SKM-1 treated with dmso at 0.1 percent for 144 hours (cell line): Measurements from ENCODE around the gene HOXD1.

Experiments used
- DNase-seq: peaks from one replicate; lab custom pipeline; 2025; ENCODE audit not compliant: unreplicated experiment; lab: John Stamatoyannopoulos, UW

HOXD1 gene

DNA sequence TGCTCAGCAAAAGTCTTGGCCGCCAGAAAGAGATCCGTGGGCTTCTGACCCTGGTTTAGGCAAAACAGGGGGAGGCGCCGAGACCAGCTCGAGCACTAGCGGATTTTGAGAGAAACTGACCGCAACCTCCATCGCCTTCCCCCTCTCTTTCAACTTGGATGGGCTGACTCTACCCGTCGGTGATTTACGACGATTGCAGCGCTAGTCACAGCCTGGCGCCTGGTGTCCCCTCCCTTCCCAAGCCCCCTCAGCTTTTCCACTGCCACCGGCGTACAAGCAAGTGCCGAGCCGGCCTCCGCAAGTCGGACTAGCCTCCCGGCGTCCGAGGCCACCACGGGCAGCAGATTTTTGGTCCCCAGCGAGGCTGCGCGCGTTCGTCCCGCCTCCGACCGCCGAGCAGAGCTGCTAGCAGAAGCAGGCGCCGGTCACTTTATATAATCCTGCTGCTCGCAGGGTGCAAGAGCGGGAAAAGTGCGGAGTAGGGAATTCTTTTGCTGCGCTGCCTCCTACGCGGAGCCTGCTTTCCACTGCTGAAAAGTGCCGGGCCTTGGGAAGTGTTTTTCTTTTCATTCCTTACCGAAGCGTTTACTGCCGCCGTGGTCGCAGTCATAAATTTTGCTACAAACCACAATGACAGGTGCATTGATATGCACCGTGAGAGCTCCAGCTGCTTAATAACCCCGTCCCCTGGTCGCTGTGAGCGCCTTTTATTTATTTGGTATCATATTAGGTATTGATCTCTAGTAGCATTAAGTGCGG lies 23.7 kb upstream of the HOXD1 start:
- DNase-seq = no peak

DNA sequence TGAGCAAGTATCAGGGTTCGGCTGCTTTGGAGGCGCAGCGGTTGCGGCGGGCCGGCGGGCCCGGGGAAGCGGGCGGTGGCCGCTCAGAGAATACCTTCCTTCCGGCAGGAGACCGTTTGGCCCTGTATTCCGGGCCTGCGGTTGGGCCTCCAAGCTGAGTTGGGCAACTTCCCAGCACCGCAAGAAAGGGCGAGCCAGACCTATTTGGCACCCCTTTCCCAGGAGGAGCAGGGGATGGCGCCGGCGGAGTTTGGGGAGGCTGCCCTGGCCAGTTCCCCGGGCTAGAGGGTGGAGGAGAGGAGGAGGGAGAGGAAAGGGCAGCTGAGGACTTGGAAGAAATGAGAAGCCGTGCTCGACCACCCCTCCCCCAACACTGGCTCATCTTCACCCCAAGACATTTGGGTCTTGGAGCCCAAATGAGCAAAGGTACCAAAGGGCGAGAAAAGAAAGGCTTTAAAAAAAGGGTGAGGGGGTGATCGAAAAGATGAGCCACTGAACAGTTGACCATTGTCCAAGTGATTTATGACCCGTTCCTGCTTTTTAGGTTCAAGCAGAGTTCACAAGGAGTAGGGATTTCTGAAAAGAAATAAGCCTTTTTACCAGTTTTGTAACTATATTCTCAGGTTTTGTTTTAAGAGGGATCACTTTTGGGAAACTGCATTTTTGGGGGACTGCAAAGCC lies 23.0 kb upstream of the HOXD1 start:
- no peak for DNase-seq

GRCh38 chr2:176166272-176166671 lies 22.2 kb upstream of the HOXD1 start:
- no peak for DNase-seq

GRCh38 chr2:176167398-176167797 lies 21.1 kb upstream of the HOXD1 start:
- no peak for DNase-seq

GRCh38 chr2:176169181-176169580 lies 19.3 kb upstream of the HOXD1 start:
- DNase-seq = no peak

DNA sequence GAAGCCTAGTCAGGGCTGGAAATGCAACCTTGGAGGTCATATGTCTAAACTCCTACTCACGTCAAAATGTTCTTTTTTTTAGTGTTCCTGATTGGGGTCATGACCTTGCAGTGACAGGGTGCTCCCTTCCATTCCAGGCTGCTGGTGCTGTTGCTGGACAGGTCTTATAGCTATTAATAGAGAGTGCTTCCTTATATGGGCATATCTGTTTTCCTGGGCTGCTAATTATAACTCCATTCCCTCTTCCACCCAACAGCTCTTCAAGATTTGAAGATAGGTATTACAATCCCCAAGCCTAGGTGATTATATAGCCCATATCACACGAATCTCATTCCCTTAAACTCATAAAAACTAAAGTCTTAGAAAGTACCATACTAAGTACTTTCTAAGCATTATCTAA lies 18.8 kb upstream of the HOXD1 start:
- DNase-seq = no peak

DNA sequence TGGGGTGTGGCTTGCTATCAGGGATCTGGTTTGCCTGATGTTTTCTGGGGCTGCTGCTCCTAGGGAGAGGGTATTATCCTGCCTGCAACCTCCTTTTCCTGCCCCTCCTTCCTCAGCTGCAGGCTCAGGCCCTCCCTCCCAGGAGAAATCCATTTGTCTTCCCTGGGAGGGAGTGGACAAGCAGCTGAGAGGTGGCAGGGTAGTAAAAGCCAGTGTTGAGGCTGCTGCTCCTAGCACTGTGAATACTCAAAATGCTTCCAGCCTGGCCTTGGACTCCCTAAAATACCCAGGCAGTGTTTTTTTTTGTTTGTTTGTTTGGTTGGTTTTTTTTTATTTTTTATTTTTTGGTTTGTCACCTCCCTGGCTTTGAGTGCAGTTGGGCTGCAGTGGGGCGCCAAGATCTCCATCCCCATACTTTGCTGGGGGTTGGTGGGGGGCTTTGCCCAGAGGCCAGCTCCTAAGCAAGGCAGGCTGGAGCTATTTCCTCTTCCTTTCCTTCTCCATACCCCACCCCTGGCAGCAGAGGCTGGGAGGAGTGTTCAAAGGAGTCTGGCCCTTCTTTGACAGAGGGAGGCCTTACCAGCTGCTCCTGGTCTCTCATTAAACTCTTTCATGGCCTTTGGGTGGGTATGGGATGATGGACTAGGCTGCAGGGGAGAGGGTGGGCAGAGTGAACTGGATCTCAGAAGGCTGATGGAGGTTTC lies 17.7 kb upstream of the HOXD1 start:
- DNase-seq = no peak

GRCh38 chr2:176171351-176172006 lies 17.0 kb upstream of the HOXD1 start:
- no peak for DNase-seq

- no peak for DNase-seq
These were observed 16.2 kb upstream of the HOXD1 start for GRCh38 chr2:176172007-176172894.

DNA sequence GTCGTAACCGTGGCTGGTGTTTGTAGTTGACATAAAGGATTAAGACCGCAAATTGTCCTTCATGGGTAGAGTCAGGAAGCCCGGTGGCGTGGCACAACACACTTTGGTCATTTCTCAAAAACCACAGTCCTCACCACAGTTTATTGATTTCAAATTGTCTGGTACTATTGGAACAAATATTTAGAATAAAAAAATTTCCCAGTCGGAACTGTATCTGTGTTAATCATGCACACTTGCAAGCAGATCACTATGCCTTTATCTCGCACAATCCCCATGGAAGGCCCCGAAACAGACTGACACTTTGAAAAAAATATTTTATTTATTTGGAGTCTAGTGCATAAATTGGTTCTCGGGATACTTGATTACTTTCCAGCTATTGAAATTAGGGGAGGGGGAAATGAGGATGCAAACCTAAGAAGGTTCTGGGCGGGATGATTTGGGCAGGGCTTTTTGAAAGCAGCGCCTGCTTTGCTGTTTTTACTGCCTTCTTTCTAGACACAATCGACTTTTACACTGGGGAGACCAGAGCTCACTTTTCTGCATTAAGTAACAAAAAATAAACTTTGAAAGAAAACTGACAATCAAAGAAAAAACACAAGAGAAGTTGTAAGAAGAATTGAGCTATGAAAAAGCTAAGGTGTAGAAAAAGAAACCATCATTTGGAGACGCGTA lies 15.4 kb upstream of the HOXD1 start:
- DNase-seq = no peak

GRCh38 chr2:176173567-176174381 lies 14.7 kb upstream of the HOXD1 start:
- no peak for DNase-seq

- DNase-seq = no peak
These were observed 14.1 kb upstream of the HOXD1 start for GRCh38 chr2:176174382-176174823.

GRCh38 chr2:176174824-176175708 lies 13.4 kb upstream of the HOXD1 start:
- DNase-seq = no peak

DNA sequence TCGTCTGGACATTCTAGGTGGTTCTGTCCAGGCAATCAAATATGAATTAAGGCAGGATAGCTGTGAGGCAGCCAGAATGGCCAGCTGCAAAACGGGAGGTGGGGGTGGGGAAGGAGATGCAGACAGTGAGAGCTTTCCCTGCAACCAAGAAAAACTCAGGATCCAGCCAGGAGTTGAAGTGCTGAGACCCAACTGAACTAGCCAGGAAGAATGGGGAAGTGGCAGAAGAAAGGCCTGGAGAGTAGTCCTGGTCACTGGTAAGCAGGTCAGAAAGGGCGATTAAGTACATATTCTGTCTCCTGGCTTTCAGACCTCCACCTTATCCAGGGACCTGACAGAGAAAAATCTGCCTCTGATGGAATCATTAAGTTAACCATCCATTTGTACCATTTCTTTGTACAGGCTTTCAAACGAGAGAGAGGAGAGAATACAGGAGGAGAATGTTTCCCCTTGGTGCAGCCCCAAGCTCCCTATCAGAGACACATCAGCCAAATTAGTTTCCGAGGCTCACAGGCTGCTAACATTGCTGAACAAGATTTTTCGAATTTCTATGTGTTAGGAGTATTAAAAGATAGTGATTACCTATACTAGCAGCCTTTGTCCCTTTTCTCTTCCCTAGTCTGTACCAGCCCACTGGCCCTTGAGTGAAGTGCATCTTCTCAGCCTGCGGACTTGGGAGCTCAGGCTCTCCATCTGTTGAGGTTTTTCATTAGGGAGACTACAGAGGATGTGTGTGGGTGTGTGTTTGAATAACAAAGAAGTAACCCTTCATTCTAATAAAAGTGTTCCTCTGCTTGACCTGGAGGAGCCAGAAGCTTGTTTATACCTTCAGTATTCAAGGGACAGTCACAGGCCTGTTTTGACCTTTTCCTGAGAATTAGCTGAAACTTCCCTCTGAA lies 12.5 kb upstream of the HOXD1 start:
- DNase-seq = no peak

- DNase-seq = no peak
These were observed 10.9 kb upstream of the HOXD1 start for GRCh38 chr2:176177580-176178037.

DNA sequence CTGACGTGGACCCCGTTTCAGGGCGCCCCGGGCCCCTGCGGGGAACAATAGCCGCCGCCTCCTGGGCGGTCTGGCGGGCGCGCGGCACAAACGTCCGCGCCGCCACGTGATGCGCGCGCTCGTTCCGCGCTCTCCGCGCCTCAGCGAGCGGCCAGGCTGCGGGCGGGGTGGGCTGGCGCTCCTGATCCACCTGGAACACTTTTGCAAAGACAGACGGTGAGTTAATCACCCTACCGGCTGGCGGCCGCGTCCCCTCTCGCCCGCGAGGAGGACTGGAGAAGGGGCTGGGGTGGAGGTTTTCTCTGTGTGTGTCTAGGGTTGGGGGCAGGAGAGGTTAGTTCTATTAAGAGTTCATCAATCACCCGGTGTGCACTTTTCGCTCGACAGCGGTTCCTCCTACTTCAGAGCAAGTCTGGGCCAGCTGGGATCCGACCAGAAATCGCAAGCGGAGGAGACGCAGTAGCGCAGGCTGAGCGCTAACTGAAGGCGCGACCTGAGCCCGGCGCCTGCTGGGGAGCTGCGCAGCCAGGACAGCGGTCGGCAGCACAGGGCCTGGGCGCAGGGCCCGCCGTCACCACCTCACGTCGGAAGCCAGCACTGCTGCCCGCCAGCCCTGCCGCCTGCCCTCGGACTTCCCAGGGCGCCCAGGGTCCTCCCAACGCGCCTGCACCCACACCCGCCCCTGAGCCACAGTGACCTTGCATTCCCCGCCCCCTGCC lies 10.3 kb upstream of the HOXD1 start:
- no peak for DNase-seq
